ENCODE measurements around the gene PARVG.

The PARVG gene

GRCh38 chr22:44161673-44162072, 19.1 kb upstream of the PARVG start:
- no peak overlapping the region for H3K4me3 ChIP-seq (ENCODE audit: low read depth, low read length)
- TF ChIP-seq CTCF (IDR thresholded peaks at IDR 0.05; ENCODE audit: low read depth, low read length), result no peak
- TF ChIP-seq MYC (IDR thresholded peaks at IDR 0.05; ENCODE audit: low read depth, low read length), result no peak
- no peak for TF ChIP-seq MAX (IDR thresholded peaks at IDR 0.05; ENCODE audit: low read depth, low read length)
- TF ChIP-seq POLR2A (IDR thresholded peaks at IDR 0.05; ENCODE audit: extremely low read depth, insufficient read length), result no peak
- no peak for DNase-seq (ENCODE audit: low read depth)

DNA sequence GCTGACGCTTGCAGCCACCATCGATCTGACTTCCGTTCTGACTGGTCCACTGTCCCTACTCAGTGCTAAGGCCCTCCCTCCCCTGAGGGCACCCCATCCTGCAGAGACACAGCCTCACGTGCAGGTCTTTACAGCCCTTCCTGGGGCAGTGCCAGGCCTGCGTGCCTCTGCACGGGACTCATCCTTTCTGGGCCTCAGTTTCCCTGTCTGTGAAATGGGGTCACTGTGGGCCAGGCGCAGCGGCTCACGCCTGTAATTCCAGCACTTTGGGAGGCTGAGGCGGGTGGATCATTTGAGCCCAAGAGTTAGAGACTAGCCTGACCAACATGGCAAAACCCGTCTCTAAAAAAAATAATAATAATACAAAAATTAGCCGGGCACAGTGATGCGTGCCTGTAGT, 17.8 kb upstream of the PARVG start:
- H3K4me3 ChIP-seq (ENCODE audit: low read depth, low read length), result no peak overlapping the region
- DNase-seq (ENCODE audit: low read depth), result no peak
- TF ChIP-seq MAX (IDR thresholded peaks at IDR 0.05; ENCODE audit: low read depth, low read length) (no peak), MYC (IDR thresholded peaks at IDR 0.05; ENCODE audit: low read depth, low read length) (no peak), CTCF (IDR thresholded peaks at IDR 0.05; ENCODE audit: low read depth, low read length) (no peak), POLR2A (IDR thresholded peaks at IDR 0.05; ENCODE audit: extremely low read depth, insufficient read length) (no peak)

GRCh38 chr22:44163536-44163935, 17.2 kb upstream of the PARVG start:
- H3K4me3 ChIP-seq (ENCODE audit: low read depth, low read length), result no peak overlapping the region
- DNase-seq (ENCODE audit: low read depth), result no peak

DNA sequence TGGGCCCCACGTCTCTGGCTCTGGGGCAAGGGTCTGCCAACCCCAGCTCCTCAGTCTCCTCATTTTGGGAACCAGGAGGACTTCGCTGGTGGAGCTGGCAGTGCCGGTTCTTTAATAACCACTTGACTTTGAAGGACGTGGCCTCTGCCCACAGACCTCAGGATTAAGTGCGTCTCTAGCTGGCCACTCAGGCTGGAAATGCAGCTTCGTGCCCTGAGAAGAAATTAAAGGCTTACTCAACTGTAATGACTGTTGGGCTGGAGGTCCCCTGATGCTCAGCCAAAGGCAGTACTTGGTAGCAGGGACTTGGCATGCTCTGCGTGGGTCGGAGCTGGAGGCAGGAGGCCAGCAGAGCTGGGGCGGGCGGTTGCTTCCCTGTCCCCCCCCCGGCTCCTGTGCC, 16.7 kb upstream of the PARVG start:
- no peak for DNase-seq (ENCODE audit: low read depth)
- TF ChIP-seq MAX (IDR thresholded peaks at IDR 0.05; ENCODE audit: low read depth, low read length) (no peak), CTCF (IDR thresholded peaks at IDR 0.05; ENCODE audit: low read depth, low read length) (no peak), POLR2A (IDR thresholded peaks at IDR 0.05; ENCODE audit: extremely low read depth, insufficient read length) (no peak)
- H3K4me3 ChIP-seq (ENCODE audit: low read depth, low read length), result no peak overlapping the region

More at GRCh38 chr22:44163536-44163935, 17.2 kb upstream of the PARVG start:
- TF ChIP-seq MAX (IDR thresholded peaks at IDR 0.05; ENCODE audit: low read depth, low read length) (no peak), MYC (IDR thresholded peaks at IDR 0.05; ENCODE audit: low read depth, low read length) (no peak), CTCF (IDR thresholded peaks at IDR 0.05; ENCODE audit: low read depth, low read length) (no peak), POLR2A (IDR thresholded peaks at IDR 0.05; ENCODE audit: extremely low read depth, insufficient read length) (no peak)

DNA sequence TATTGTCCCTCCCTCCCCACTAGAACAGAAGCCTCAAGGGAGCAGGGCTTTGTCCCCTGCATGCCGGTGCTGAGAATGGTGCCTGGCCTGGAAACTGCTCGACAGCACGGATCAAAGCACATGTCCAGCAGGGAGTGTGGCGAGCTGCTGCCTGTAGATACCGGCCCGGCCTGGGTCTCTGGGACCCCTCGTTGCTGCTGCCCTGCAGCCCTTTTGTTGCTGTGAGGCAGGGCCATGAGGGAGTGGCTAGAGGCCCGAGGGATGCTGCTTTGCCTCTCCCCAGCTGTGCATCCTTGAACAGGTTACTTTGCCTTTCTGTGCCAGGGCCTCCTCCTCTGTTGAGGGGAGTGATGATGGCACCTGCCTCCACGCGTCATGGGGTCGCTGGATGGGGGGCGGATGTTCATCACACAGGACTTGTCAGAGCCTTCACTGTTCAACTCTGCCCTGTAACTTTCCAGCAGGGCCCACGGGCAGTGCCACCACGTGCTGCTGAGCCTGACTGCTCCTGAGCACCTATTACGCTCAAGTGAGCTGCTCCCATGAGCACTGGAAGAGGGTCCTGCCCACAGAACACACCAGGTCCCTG, 15.3 kb upstream of the PARVG start:
- TF ChIP-seq MYC (IDR thresholded peaks at IDR 0.05; ENCODE audit: low read depth, low read length) (no peak), MAX (IDR thresholded peaks at IDR 0.05; ENCODE audit: low read depth, low read length) (no peak), CTCF (IDR thresholded peaks at IDR 0.05; ENCODE audit: low read depth, low read length) (no peak), POLR2A (IDR thresholded peaks at IDR 0.05; ENCODE audit: extremely low read depth, insufficient read length) (no peak)
- no peak overlapping the region for H3K4me3 ChIP-seq (ENCODE audit: low read depth, low read length)
- DNase-seq (ENCODE audit: low read depth), result no peak

Data from NB4 (cell line).